OCI-LY7 (cell line): Measurements from ENCODE around the gene RFX8. TPM values are rescaled to one million over a fixed set of nuclear protein-coding genes. Genes with fewer than 3 reads are reported as not detected.

Experiments used
- BruUV-seq: library from RNA; stranded (reverse); fragments of 400-500 nt; replicated peaks from 2 replicates; lab custom pipeline; 2021; lab: Mats Ljungman, UMichigan
- CTCF ChIA-PET: fragments of 300-600 bp; sonication (Branson Sonifier 250); formaldehyde crosslinking; loops from one replicate; lab custom pipeline; 2022; ENCODE audit warnings: antibody characterized with exemption; ENCODE audit not compliant: unreplicated experiment; lab: Charles Lee
- POLR2A ChIA-PET: fragments of 300-600 bp; sonication (Branson Sonifier 250); formaldehyde crosslinking; loops from one replicate; lab custom pipeline; 2022; ENCODE audit warnings: antibody characterized with exemption; lab: Charles Lee
- DNase-seq: peaks from one replicate; pipeline ENCODE4 v3.0.0-alpha.2; 2015; ENCODE audit warnings: low spot score
- H2AFZ ChIP-seq: fragments of 200-600 bp; sonication (generic), shearing (Covaris generic); 2 replicates; pipeline ENCODE4 v1.6.1; 2014; ENCODE audit warnings: mild to moderate bottlenecking, antibody characterized with exemption, low read length, moderate library complexity
- H3K27ac ChIP-seq: fragments of 200-600 bp; sonication (generic); 2 replicates; pipeline ENCODE4 v1.5.1; 2014; ENCODE audit warnings: mixed run types, low read depth, mild to moderate bottlenecking, moderate library complexity, low read length, inconsistent platforms; ENCODE audit not compliant: poor library complexity, severe bottlenecking
- H3K36me3 ChIP-seq: fragments of 200-600 bp; sonication (generic); 2 replicates; pipeline ENCODE4 v1.6.1; 2014; ENCODE audit warnings: mild to moderate bottlenecking, antibody characterized with exemption, low read length, moderate library complexity, mixed read lengths; ENCODE audit not compliant: insufficient read depth
- H3K4me1 ChIP-seq: fragments of 200-600 bp; sonication (generic); 2 replicates; pipeline ENCODE4 v1.5.1; 2014; ENCODE audit warnings: mild to moderate bottlenecking, low read length; ENCODE audit not compliant: insufficient read depth, poor library complexity, severe bottlenecking
- H3K4me2 ChIP-seq: fragments of 200-600 bp; sonication (generic); 2 replicates; pipeline ENCODE4 v1.6.1; 2014; ENCODE audit warnings: mild to moderate bottlenecking, low read length
- H3K4me3 ChIP-seq: fragments of 200-600 bp; sonication (generic); 2 replicates; pipeline ENCODE4 v1.5.1; 2014; ENCODE audit warnings: mild to moderate bottlenecking, low read depth, low read length; ENCODE audit not compliant: poor library complexity, severe bottlenecking
- H3K79me2 ChIP-seq: fragments of 200-600 bp; sonication (generic); 2 replicates; pipeline ENCODE4 v1.6.1; 2016; ENCODE audit warnings: low read depth, mild to moderate bottlenecking, low read length, moderate library complexity, mixed read lengths; ENCODE audit not compliant: insufficient read depth
- H3K9me2 ChIP-seq: fragments of 200-600 bp; sonication (generic); 2 replicates; pipeline ENCODE4 v1.6.1; 2016; ENCODE audit warnings: mild to moderate bottlenecking, low read length, mixed read lengths; ENCODE audit not compliant: insufficient read depth
- H3K9me3 ChIP-seq: fragments of 200-600 bp; sonication (generic); 2 replicates; pipeline ENCODE4 v1.6.1; 2014; ENCODE audit warnings: mild to moderate bottlenecking, mixed run types, low read length, mixed read lengths
- H4K20me1 ChIP-seq: fragments of 200-600 bp; sonication (generic); 2 replicates; pipeline ENCODE4 v1.6.1; 2014; ENCODE audit warnings: mild to moderate bottlenecking, antibody characterized with exemption, low read length, moderate library complexity, mixed read lengths; ENCODE audit not compliant: insufficient read depth
- CTCF ChIP-seq: fragments of 200-600 bp; sonication (generic); conservative IDR thresholded peaks from 2 replicates; pipeline ENCODE4 v1.5.1; 2014; ENCODE audit warnings: mild to moderate bottlenecking, antibody characterized with exemption, low read length, moderate library complexity, mixed read lengths
- EZH2phosphoT487 ChIP-seq: fragments of 200-600 bp; sonication (generic); IDR thresholded peaks from 2 replicates; pipeline ENCODE4 v1.6.1; 2018; ENCODE audit warnings: low read depth, borderline replicate concordance, mild to moderate bottlenecking, mixed run types, antibody characterized with exemption, low read length, moderate library complexity, mixed read lengths
- intact Hi-C: fragments of 100-400 bp; cut with micrococcal nuclease; formaldehyde crosslinking; loops from one replicate; pipeline ENCODE4 v1.10.0; 2022; ENCODE audit not compliant: unreplicated experiment
- total RNA-seq, 2 experiments: library from RNA; depleted of rRNA in 1 of 2; stranded (reverse); fragments of >200 nt in 1 of 2; shearing (Covaris generic) in 1 of 2; gene quantifications; 2 replicates each; pipeline ENCODE4 v1.2.3, GENCODE V29; 2014 to 2022

The RFX8 gene
- total RNA-seq, 2 experiments from 2014 or later: not detected

GRCh38 chr2:101399021-101399799 lies 75.7 kb downstream of the RFX8 start:
- H3K9me2 ChIP-seq: no peaks in the 10 kb centered on the region
- BruUV-seq: no TSS peak
- no peak overlapping the region for H3K4me2 ChIP-seq
- no peak overlapping the region for H3K4me3 ChIP-seq
- no peaks in the 10 kb centered on the region for H4K20me1 ChIP-seq
- intact Hi-C loops: no loop called here
- no peak for DNase-seq
- no peak overlapping the region for H3K27ac ChIP-seq
- no peak overlapping the region for H2AFZ ChIP-seq
- POLR2A ChIA-PET: no interaction called here
- no peaks in the 10 kb centered on the region for H3K9me3 ChIP-seq
- H3K36me3 ChIP-seq: no peaks in the 10 kb centered on the region
- no peaks in the 10 kb centered on the region for H3K79me2 ChIP-seq
- TF ChIP-seq CTCF: no peak
- no peak for TF ChIP-seq EZH2phosphoT487
- CTCF ChIA-PET: no interaction called here
- H3K4me1 ChIP-seq: no peaks in the 10 kb centered on the region

DNA sequence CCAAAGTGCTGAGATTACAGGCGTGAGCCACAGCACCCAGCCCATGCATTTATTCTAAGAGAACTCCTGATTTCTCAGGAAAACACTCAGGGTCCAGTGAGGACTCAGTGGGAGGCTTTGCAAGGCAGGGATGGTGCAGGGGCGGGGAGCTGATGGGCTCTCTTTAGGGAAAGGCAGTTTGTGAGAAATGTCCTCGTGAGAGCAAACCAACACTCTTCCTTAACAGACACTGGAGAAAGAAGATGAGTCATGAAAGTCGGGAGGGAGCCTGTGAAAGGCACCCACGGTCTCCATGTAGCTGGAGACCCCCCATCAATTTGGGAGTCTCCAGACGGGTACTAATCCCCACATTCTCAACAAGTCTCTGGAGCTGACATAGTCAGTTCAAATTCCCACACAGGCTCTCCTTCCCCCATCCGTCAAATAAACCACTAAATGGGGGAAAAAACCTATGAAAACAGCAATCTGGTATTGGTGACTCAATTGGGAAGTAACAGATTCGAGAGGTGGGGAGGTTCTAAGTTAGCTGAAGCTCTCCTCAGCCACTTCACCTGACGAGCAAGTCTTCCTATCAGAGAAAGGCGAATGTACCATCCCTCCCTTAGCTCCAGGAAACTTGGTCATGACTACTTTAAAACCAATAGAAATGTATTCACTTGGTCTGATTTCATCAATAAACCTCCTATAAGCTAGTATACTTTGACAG lies 76.6 kb downstream of the RFX8 start:
- no peaks in the 10 kb centered on the region for H3K36me3 ChIP-seq
- no peak overlapping the region for H3K4me2 ChIP-seq
- no peak overlapping the region for H2AFZ ChIP-seq
- H3K4me3 ChIP-seq: no peak overlapping the region
- no peaks in the 10 kb centered on the region for H3K4me1 ChIP-seq
- H3K79me2 ChIP-seq: no peaks in the 10 kb centered on the region
- no TSS peak for BruUV-seq
- no peak for DNase-seq
- H3K27ac ChIP-seq: no peak overlapping the region
- CTCF ChIA-PET: no interaction called here
- no peak for TF ChIP-seq EZH2phosphoT487
- POLR2A ChIA-PET: interaction anchor here (0.6 kb wide), 1 partner anchor 766 kb away, joined by 3 read pairs; no protein-coding TSS in a partner anchor
- no peaks in the 10 kb centered on the region for H3K9me3 ChIP-seq
- no peaks in the 10 kb centered on the region for H3K9me2 ChIP-seq
- intact Hi-C loops: no loop called here
- H4K20me1 ChIP-seq: no peaks in the 10 kb centered on the region

DNA sequence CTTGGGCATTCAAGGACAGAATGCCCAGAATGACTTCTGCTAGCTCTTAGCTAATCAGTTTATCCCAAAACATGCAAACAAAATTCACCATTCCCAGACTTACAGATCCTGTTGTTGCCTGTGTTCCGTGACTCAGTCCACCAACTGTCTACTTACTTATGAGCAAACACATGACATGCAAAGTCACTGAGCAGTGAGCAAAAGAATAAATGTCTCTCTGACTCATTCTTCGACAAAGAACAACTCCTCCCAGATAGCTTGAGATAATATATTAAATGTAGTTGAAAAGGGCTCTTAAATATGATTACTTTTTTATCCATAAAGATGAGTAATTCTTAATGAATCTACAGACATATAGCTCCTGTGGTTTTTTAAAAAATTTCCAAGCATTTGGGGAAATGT lies 78.6 kb downstream of the RFX8 start:
- Histone ChIP-seq H4K20me1 (no peaks in the 10 kb centered on the region), H2AFZ (no peak overlapping the region), H3K4me1 (no peaks in the 10 kb centered on the region), H3K9me3 (no peaks in the 10 kb centered on the region), H3K4me3 (no peak overlapping the region), H3K9me2 (no peaks in the 10 kb centered on the region), H3K36me3 (no peaks in the 10 kb centered on the region), H3K27ac (no peak overlapping the region), H3K79me2 (no peaks in the 10 kb centered on the region), H3K4me2 (no peak overlapping the region)
- intact Hi-C loops: no loop called here
- BruUV-seq: no TSS peak
- TF ChIP-seq EZH2phosphoT487 (no peak), CTCF (no peak)
- CTCF ChIA-PET: no interaction called here
- no peak for DNase-seq
- POLR2A ChIA-PET: interaction anchor here (0.6 kb wide), 1 partner anchor 50 kb away, joined by 3 read pairs; no protein-coding TSS in a partner anchor
